H1 (cell line): ENCODE results near the gene MYO5B. TPM values are rescaled to one million over a fixed set of nuclear protein-coding genes. Genes with fewer than 3 reads are reported as not detected.

ENCODE experiments used
- ASH2L ChIP-seq: fragments of 200-600, 300-600 bp; sonication (generic); IDR thresholded peaks from one replicate; pipeline ENCODE4 v1.7.1; 2017; ENCODE audit warnings: low read length
- BACH1 ChIP-seq: IDR thresholded peaks from 2 replicates; pipeline ENCODE4 v1.6.1; 2012; ENCODE audit warnings: low read length, improper control_type of control experiment
- polyA plus RNA-seq, 7 experiments: library from polyadenylated mRNA; depleted of rRNA in 3 of 7; stranded (reverse) in 5 of 7; unstranded in 2 of 7; fragments of >200 nt in 5 of 7; fragments of 200-250 nt in 2 of 7; gene quantifications; 1 replicate in 5 of 7; 2 replicates in 1 of 7; 4 replicates in 1 of 7; pipeline versions ENCODE4 v1.2.1 to v1.2.3, GENCODE V29; 2011 to 2013; ENCODE audit warnings: missing spikeins in 2 of 7, mixed read lengths in 2 of 7
- total RNA-seq: library from RNA; stranded (reverse); fragmentation: NEBNext Ultra II Directional; extraction: Animal tissue kit (Norgen Biotek cat#: 25700); gene quantifications from 2 replicates; pipeline ENCODE4 v1.2.1, GENCODE V29; 2021
- TF ChIP-seq, protein P1 (sequence below): IDR thresholded peaks from 2 replicates; pipeline ENCODE4 v1.6.1; 2011; ENCODE audit warnings: low read length, improper control_type of control experiment

MYO5B gene
- total and polyA plus RNA-seq, 2 of the 8 experiments (the other 6 are each of a cell fraction or from before 2014, with no cell fraction given) = 6.4 to 7.7 TPM

GRCh38 chr18:50006470-50007046 lies 188.4 kb downstream of the MYO5B start (continued):
- TF ChIP-seq, protein P1, sequence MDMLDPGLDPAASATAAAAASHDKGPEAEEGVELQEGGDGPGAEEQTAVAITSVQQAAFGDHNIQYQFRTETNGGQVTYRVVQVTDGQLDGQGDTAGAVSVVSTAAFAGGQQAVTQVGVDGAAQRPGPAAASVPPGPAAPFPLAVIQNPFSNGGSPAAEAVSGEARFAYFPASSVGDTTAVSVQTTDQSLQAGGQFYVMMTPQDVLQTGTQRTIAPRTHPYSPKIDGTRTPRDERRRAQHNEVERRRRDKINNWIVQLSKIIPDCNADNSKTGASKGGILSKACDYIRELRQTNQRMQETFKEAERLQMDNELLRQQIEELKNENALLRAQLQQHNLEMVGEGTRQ = no peak
- TF ChIP-seq BACH1 (no peak), ASH2L (no peak)
